ENCODE measurements around the gene GALNT6. TPM values are rescaled to one million over a fixed set of nuclear protein-coding genes. Genes with fewer than 3 reads are reported as not detected.
A peak's percentile ranks its signal among the peaks of the same experiment; 100 is the strongest.

The GALNT6 gene
- total RNA-seq, 1 donor from 2014 or later, result 17.2 TPM

DNA sequence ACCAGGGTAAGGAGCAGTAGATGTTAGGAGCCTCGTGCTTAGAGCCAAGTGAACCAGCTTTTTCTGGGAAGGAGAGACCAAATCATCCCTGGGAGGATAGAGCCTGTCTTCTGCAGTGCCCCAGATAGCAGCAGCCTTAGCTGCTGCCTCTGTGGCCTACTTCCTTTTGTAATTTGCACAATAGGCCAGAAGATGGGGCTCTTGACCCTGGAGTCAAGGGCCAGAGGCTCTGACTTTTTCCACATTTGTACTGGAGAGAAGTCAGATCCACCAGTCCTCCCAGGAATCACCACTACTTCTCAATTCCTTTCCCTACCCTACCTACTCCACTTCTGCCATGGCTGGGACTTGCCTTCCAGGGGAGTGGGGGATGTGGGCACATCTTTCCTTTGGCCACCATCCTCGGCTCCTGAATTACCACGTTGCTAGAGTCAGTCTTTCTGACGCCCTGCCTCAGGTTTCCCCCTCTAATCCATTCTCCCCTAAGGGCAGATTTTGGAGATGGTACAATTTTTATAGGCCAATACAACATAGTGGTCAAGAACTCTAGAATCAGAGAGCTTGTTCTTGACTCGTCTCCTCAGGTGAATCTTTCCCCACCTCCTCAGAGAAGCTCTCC, 30.2 kb upstream of the GALNT6 start:
- no peak overlapping the region for H3K27ac Mint-ChIP-seq
- TF ChIP-seq CTCF (conservative IDR thresholded peaks at IDR 0.05), result peak; percentile 84
- no peak overlapping the region for H3K4me3 Mint-ChIP-seq
- H3K27me3 Mint-ChIP-seq, result peaks cover 3% of the 10 kb centered on the region
- H3K9me3 Mint-ChIP-seq, result no peaks in the 10 kb centered on the region
- DNase-seq (ENCODE audit: extremely low spot score, unreplicated experiment), result no peak
- peaks cover 15% of the 10 kb centered on the region for H3K4me1 Mint-ChIP-seq (ENCODE audit: unreplicated experiment)
- no peaks in the 10 kb centered on the region for H3K36me3 Mint-ChIP-seq

DNA sequence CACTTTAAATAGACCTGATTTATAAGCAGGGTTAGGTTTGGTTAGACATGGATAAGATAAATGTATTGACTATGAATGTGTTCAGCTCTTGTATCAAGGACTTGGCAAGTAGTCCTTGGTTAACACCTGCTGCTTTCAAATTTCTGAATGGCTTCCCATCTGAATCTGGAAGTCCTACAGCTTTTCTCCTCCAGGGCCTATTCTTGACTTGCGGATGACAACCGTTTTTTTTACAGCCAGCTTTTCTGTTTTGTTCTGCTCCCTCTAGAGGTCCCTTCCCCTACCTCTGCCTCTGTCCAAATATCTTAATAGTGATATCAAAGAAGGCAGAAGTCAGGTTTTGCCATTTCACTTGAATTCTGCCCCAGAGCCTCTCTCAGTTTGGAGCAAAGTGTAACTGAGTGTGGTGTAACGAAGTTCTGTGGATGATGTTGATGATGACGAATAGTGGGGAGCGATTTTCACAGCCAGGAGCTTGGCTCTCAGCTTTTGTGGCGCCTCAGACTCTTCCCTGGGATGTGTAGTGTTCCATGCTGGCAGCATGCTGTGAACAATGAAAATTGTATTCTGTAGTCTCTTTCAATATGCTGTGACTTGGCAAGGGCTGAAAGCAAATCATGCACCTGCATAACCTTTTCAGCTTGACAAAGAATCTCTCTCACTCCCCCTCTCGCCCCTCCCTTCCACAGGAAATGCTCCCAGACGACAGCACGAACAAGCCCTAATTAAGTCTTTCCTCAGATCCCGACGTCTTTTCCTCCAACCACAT, 28.4 kb upstream of the GALNT6 start:
- peak; percentile 47 for TF ChIP-seq CTCF (conservative IDR thresholded peaks at IDR 0.05)
- no peaks in the 10 kb centered on the region for H3K27me3 Mint-ChIP-seq
- H3K4me1 Mint-ChIP-seq (ENCODE audit: unreplicated experiment), result peaks cover 15% of the 10 kb centered on the region
- H3K4me3 Mint-ChIP-seq, result no peak overlapping the region
- no peak overlapping the region for H3K27ac Mint-ChIP-seq
- no peak for DNase-seq (ENCODE audit: extremely low spot score, unreplicated experiment)
- no peaks in the 10 kb centered on the region for H3K36me3 Mint-ChIP-seq
- no peaks in the 10 kb centered on the region for H3K9me3 Mint-ChIP-seq

- H3K36me3 Mint-ChIP-seq, result no peaks in the 10 kb centered on the region
- H3K27ac Mint-ChIP-seq, result no peak overlapping the region
- no peak for DNase-seq (ENCODE audit: extremely low spot score, unreplicated experiment)
- H3K9me3 Mint-ChIP-seq, result no peaks in the 10 kb centered on the region
- H3K27me3 Mint-ChIP-seq, result no peaks in the 10 kb centered on the region
- no peak overlapping the region for H3K4me3 Mint-ChIP-seq
- TF ChIP-seq CTCF (conservative IDR thresholded peaks at IDR 0.05), result no peak
- H3K4me1 Mint-ChIP-seq (ENCODE audit: unreplicated experiment), result peaks cover 10% of the 10 kb centered on the region
Measured at GRCh38 chr12:51417826-51418225, 26.6 kb upstream of the GALNT6 start.

DNA sequence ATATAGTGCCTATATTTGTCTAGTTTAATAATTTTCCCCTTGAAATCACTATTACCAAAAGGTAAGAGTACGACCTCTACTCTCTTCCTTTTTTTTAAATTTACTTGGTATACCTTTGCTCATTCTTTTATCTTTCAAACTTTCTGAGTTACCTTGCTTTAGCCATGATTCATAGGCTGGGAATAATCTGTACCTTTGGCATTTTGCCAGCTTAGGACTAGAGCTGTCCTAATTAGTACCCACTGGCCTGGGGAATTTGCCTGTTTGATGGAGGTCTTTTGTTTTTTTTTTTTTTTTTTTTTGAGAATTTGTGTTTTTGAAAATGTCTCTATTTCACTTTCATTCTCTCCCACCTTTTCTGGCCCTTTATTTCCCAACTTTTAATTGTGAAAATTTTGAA, 24.7 kb upstream of the GALNT6 start:
- no peak for DNase-seq (ENCODE audit: extremely low spot score, unreplicated experiment)
- no peak overlapping the region for H3K4me3 Mint-ChIP-seq
- TF ChIP-seq CTCF (conservative IDR thresholded peaks at IDR 0.05), result no peak
- H3K27ac Mint-ChIP-seq, result no peak overlapping the region
- no peaks in the 10 kb centered on the region for H3K9me3 Mint-ChIP-seq
- H3K4me1 Mint-ChIP-seq (ENCODE audit: unreplicated experiment), result peaks cover 14% of the 10 kb centered on the region
- H3K36me3 Mint-ChIP-seq, result no peaks in the 10 kb centered on the region
- no peaks in the 10 kb centered on the region for H3K27me3 Mint-ChIP-seq

DNA sequence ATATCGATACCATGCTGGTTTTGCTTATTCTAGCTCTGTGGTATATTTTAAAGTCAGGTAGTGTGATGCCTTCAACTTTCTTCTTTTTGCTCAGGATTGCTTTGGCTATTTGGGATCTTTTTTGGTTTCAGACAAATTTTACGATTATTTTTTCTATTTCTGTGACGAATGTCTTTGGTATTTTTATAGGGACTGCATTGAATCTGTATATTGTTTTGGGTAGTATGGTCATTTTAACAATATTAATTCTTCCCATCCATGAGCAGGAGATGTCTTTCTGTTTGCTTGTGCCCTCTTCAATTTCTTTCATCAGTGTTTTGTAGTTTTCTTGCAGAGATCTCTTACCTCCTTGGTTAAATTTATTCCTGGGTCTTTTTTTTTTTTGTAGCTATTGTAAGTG, 22.6 kb upstream of the GALNT6 start:
- Mint-ChIP-seq H3K27me3 (no peaks in the 10 kb centered on the region), H3K36me3 (no peaks in the 10 kb centered on the region), H3K4me3 (no peak overlapping the region), H3K4me1 (ENCODE audit: unreplicated experiment) (peaks cover 4% of the 10 kb centered on the region), H3K9me3 (no peaks in the 10 kb centered on the region), H3K27ac (no peak overlapping the region)
- DNase-seq (ENCODE audit: extremely low spot score, unreplicated experiment), result no peak
- TF ChIP-seq CTCF (conservative IDR thresholded peaks at IDR 0.05), result no peak

Data from type B pancreatic cell (in vitro differentiated cells).